Esophagus muscularis mucosa (tissue), 3 donors: Measurements from ENCODE around the gene ELFN1.
"Not testable (repeated sequence)": the region's sequence is repeated elsewhere in the genome, so short reads cannot be mapped to it uniquely, and the experiment has no call there.

Experiments
- CTCF ChIP-seq, 3 experiments: fragments of 200-600 bp in 2 of 3; fragments of 450-650 bp in 1 of 3; sonication (generic) in 2 of 3; IDR thresholded peaks; one replicate each; pipeline ENCODE4 v1.5.1; 2017 to 2019; ENCODE audit warnings: antibody characterized with exemption in 3 of 3, mild to moderate bottlenecking in 2 of 3, moderate library complexity in 1 of 3
- POLR2A ChIP-seq: fragments of 450-650 bp; IDR thresholded peaks from one replicate; pipeline ENCODE4 v1.6.1; 2017; ENCODE audit warnings: antibody characterized with exemption, moderate library complexity, mild to moderate bottlenecking, low read depth

GRCh38 chr7:1719256-1719655, 49.2 kb downstream of the ELFN1 start:
- TF ChIP-seq CTCF (IDR thresholded peaks at IDR 0.05); POLR2A: not testable (repeated sequence)
